Anterior cingulate cortex (tissue), 58 donors: ENCODE results near the gene MYOZ2.

Experiments
- DNase-seq, 58 donors: peaks; one replicate each; lab custom pipeline; 2025; lab: John Stamatoyannopoulos, UW

The MYOZ2 gene

DNA sequence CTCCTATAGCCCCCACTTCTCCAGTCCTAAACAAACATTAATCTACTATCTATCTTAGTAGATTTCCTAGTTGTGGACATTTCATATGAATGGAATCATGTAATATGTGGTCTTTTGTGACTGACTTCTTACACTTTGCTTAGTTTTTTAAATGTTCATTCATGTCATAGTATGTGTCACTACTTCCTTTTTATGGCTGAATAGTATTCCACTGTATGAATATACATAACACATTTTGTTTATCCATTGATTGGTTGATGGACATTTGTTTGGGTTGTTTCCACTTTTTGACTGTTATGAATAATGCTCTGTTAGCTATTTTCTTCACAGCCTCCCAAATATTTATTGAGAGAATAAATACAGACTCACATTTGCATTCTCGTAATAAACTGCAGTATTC lies 96.7 kb downstream of the MYOZ2 start:
- no peak for DNase-seq

DNA sequence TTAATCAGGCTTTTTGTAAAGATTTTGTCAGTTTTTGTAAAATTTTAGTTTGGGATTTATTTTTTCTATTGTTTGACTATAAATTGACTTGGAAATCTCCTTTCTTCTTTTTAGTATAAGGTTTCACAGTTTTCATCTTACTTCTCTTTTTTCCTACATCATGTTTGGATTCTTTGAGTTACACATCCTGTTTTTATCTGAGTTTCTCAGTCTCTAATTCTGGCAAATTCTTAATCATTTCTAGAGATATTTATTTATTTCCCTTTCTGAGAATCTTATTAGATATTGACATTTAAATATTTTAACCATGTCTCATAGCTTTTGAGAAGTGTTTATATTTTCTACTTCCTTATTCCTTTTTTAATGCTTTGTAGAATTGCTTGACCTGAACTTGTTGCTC lies 97.6 kb downstream of the MYOZ2 start:
- DNase-seq: no peak

DNA sequence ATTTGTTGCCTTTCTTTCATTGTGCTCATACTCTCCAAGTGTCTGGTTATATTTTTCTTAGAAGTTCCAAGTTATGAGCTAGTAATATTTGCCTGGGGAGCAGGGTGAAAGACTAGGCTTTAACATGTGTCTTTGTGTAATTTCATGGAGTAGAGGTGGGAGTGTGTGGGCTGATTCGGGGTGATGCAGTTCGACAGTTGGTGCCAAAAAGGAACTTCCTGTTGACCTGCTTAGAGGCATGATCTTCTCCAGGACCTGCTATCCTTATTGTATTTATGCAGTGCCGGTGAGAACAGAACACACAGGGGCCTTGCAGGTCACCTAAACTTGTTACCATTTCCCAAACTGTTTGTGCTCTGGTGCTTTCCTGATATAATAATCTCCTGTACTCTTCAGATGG lies 98.1 kb downstream of the MYOZ2 start:
- DNase-seq: no peak

DNA sequence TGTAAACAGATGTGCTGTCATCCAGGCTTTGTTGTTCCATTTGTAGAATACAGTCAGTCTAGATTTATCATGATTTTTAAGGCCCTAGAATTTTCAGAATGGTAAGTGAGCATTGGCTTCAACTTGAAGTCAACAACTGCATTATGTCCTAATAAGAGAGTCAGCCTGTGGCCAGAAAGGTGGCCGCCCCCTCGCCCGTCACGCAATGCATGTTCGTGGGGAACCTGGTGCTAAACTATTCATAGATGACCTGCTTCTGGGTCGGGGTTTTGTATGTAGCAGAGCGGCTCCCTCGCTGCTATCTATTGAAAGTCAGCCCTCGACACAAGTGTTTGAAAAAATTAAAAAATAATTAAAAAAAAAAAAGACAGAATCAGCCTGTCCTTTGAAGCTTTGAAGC lies 101.6 kb downstream of the MYOZ2 start:
- no peak for DNase-seq
